ENCODE results near the gene LPAR1.

GRCh38 chr9:111050819-111051218, 12.5 kb upstream of the LPAR1 start:
- TF ChIP-seq CTCF (IDR thresholded peaks at IDR 0.05; ENCODE audit: low read length) (no peak), EZH2 (optimal IDR thresholded peaks at IDR 0.05; ENCODE audit: low read depth, low read length) (no peak), EZH2phosphoT487 (IDR thresholded peaks at IDR 0.05; ENCODE audit: low read length) (no peak)

All from MM.1S (cell line).